Fibroblast of lung (primary cell): ENCODE data around the gene RAB20. TPM values are rescaled to one million over a fixed set of nuclear protein-coding genes. Genes with fewer than 3 reads are reported as not detected.

ENCODE experiments used
- DNase-seq, 2 donors: peaks; one replicate each; pipeline versions ENCODE4 v3.0.0 to v3.0.0-alpha.2; 2010; ENCODE audit warnings: low read depth in 2 of 2
- H2AFZ ChIP-seq: 2 replicates; pipeline ENCODE4 v1.5.1; 2012; ENCODE audit warnings: low read length, control low read depth, inconsistent platforms
- H3K27ac ChIP-seq: 2 replicates; pipeline ENCODE4 v1.5.1; 2011; ENCODE audit warnings: low read length, control low read depth; ENCODE audit not compliant: insufficient read depth
- H3K27me3 ChIP-seq: 2 replicates; pipeline ENCODE4 v1.5.1; 2011; ENCODE audit warnings: mild to moderate bottlenecking, low read length; ENCODE audit not compliant: control insufficient read depth, insufficient read depth
- H3K36me3 ChIP-seq: 2 replicates; pipeline ENCODE4 v1.5.1; 2011; ENCODE audit warnings: low read length; ENCODE audit not compliant: control insufficient read depth, insufficient read depth
- H3K4me1 ChIP-seq: 2 replicates; pipeline ENCODE4 v1.5.1; 2011; ENCODE audit warnings: low read length; ENCODE audit not compliant: control insufficient read depth, insufficient read depth; ENCODE audit errors: extremely low read depth
- H3K4me2 ChIP-seq: 2 replicates; pipeline ENCODE4 v1.5.1; 2011; ENCODE audit warnings: low read length, control low read depth; ENCODE audit not compliant: insufficient read depth; ENCODE audit errors: extremely low read depth
- H3K4me3 ChIP-seq, 4 experiments: fragments of 200-600 bp in 1 of 4; sonication (generic) in 1 of 4; replicated peaks in 1 of 4; 2 replicates each; pipeline ENCODE4 v1.5.1; 2011 to 2016; ENCODE audit warnings: low read length in 4 of 4, low read depth in 3 of 4, mild to moderate bottlenecking in 3 of 4, control low read depth in 2 of 4, inconsistent platforms in 1 of 4, mixed read lengths in 1 of 4; ENCODE audit not compliant: insufficient read depth in 1 of 4; ENCODE audit errors: control extremely low read depth in 1 of 4
- H3K79me2 ChIP-seq: 2 replicates; pipeline ENCODE4 v1.5.1; 2012; ENCODE audit warnings: mild to moderate bottlenecking, low read length, inconsistent platforms; ENCODE audit not compliant: control insufficient read depth, insufficient read depth
- H3K9ac ChIP-seq: 2 replicates; pipeline ENCODE4 v1.5.1; 2011; ENCODE audit warnings: mild to moderate bottlenecking, low read length, control low read depth; ENCODE audit not compliant: insufficient read depth
- H3K9me3 ChIP-seq: 2 replicates; pipeline ENCODE4 v1.5.1; 2012; ENCODE audit warnings: low read depth, low read length; ENCODE audit not compliant: control insufficient read depth, insufficient read depth
- H4K20me1 ChIP-seq: 2 replicates; pipeline ENCODE4 v1.5.1; 2011; ENCODE audit warnings: low read length; ENCODE audit not compliant: control insufficient read depth, insufficient read depth; ENCODE audit errors: extremely low read depth
- EZH2 ChIP-seq: IDR thresholded peaks from 2 replicates; pipeline ENCODE4 v1.5.1; 2012; ENCODE audit warnings: low read length, control low read depth, mild to moderate bottlenecking; ENCODE audit errors: missing control alignments
- polyA plus RNA-seq, 2 donors: library from polyadenylated mRNA; depleted of rRNA in 1 of 2; stranded (reverse) in 1 of 2; unstranded in 1 of 2; fragments of >200 nt; gene quantifications; 2 replicates each; pipeline ENCODE4 v1.2.1, GENCODE V29; 2011 to 2012; ENCODE audit warnings: missing spikeins in 1 of 2
- total RNA-seq: library from RNA; depleted of rRNA; stranded (reverse); fragments of >200 nt; gene quantifications from 2 replicates; pipeline ENCODE4 v1.2.1, GENCODE V29; 2014
- TF ChIP-seq, protein P1 (sequence below), 2 donors: IDR thresholded peaks in 1 of 2; conservative IDR thresholded peaks in 1 of 2; 1 replicate in 1 of 2; 2 replicates in 1 of 2; pipeline ENCODE4 v1.5.1; 2011 to 2012; ENCODE audit warnings: low read length in 2 of 2, control low read depth in 1 of 2, inconsistent platforms in 1 of 2, low read depth in 1 of 2, mild to moderate bottlenecking in 1 of 2

RAB20 gene
- total and polyA plus RNA-seq, 2 donors (not counting 1 experiment from before 2014, with no cell fraction given) = 3.5 to 4.3 TPM

DNA sequence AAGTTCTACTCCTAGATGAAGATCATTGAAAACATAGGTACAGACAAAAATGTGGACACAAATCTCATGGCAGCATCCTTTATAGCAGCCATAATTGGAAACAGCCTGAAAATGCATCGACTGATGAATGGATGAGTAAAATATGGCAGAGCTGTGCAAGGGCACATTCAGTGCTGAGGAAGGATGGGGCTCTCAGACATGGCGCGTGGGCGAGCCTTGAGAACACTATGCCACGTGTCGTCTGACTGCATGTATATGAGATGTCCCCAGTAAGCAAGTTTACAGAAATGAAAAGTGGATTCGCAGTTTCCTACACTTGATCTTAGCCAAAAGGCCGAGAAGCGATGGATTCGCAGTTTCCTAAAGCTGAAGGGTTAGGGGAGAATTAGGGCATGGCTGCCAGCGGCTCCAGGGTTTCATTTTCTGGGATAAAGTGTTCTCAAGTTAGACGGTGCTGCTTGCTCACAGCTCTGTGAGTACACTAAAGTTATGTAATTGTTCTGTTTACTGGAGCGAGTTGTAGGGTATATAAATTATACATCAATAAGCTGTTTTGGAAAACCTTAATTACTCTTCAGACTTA, 78.0 kb downstream of the RAB20 start:
- no peaks in the 10 kb centered on the region for H3K27me3 ChIP-seq
- H3K4me1 ChIP-seq = no peaks in the 10 kb centered on the region
- TF ChIP-seq, protein P1, sequence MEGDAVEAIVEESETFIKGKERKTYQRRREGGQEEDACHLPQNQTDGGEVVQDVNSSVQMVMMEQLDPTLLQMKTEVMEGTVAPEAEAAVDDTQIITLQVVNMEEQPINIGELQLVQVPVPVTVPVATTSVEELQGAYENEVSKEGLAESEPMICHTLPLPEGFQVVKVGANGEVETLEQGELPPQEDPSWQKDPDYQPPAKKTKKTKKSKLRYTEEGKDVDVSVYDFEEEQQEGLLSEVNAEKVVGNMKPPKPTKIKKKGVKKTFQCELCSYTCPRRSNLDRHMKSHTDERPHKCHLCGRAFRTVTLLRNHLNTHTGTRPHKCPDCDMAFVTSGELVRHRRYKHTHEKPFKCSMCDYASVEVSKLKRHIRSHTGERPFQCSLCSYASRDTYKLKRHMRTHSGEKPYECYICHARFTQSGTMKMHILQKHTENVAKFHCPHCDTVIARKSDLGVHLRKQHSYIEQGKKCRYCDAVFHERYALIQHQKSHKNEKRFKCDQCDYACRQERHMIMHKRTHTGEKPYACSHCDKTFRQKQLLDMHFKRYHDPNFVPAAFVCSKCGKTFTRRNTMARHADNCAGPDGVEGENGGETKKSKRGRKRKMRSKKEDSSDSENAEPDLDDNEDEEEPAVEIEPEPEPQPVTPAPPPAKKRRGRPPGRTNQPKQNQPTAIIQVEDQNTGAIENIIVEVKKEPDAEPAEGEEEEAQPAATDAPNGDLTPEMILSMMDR (conservative IDR thresholded peaks at IDR 0.05 in 1 of 2, IDR thresholded peaks at IDR 0.05 in 1 of 2; ENCODE audit: low read depth in 1 of 2, low read length in 2 of 2) = no peak
- TF ChIP-seq EZH2 = no peak
- no peak overlapping the region for H3K4me2 ChIP-seq
- no peak overlapping the region for H3K27ac ChIP-seq
- H2AFZ ChIP-seq = no peak overlapping the region
- no peak overlapping the region for H3K9ac ChIP-seq
- no peak overlapping the region for H3K4me3 ChIP-seq
- H3K9me3 ChIP-seq = no peaks in the 10 kb centered on the region
- no peaks in the 10 kb centered on the region for H4K20me1 ChIP-seq
- no peaks in the 10 kb centered on the region for H3K79me2 ChIP-seq
- DNase-seq = no peak
- H3K36me3 ChIP-seq = peaks cover 11% of the 10 kb centered on the region

DNA sequence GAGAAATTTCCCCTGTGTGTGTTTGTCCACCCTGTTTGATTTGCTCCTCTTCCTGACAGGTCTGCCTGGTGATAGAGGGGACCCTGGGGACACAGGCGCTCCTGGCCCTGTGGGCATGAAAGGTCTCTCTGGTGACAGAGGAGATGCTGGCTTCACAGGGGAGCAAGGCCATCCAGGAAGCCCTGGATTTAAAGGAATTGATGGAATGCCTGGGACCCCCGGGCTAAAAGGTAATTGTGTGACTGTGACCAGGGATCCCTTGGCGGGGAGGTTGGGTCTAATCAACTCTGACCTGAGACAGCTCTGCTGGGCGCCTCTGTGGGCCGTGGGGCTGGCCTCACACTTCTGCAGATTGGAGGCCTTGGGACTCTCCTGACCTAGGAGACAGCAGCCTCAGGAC, 81.4 kb downstream of the RAB20 start:
- Histone ChIP-seq H2AFZ (no peak overlapping the region), H3K4me3 (no peak overlapping the region), H3K4me1 (no peaks in the 10 kb centered on the region), H3K79me2 (no peaks in the 10 kb centered on the region), H3K4me2 (no peak overlapping the region), H3K36me3 (peaks cover 14% of the 10 kb centered on the region), H3K27ac (no peak overlapping the region), H3K27me3 (no peaks in the 10 kb centered on the region), H3K9ac (no peak overlapping the region), H3K9me3 (no peaks in the 10 kb centered on the region), H4K20me1 (no peaks in the 10 kb centered on the region)
- no peak for DNase-seq
- no peak for TF ChIP-seq EZH2
- TF ChIP-seq, protein P1 (conservative IDR thresholded peaks at IDR 0.05 in 1 of 2, IDR thresholded peaks at IDR 0.05 in 1 of 2; ENCODE audit: low read depth in 1 of 2, low read length in 2 of 2) = no peak

DNA sequence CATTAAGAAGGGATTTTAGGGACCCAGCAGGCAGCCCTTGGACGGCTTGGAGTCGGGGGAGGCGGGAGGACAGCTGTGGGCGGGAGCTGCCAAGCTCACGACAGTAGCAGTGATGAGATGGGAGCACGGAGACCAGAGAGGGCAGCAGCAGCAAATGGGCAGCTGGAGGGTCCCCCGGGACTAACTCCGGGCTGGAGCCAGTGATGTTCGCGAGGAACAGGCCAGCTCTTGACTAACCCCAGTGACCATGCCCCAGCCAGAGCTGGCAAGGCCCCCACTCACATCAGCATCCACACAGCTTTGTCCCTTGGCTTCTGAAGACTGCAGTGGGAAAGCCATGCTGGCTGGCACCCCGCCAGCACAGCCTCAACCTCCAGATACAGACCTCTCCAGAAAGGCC, 81.9 kb downstream of the RAB20 start:
- Histone ChIP-seq H3K27ac (no peak overlapping the region), H3K27me3 (no peaks in the 10 kb centered on the region), H3K36me3 (peaks cover 13% of the 10 kb centered on the region), H3K9ac (no peak overlapping the region), H3K4me1 (no peaks in the 10 kb centered on the region), H3K79me2 (no peaks in the 10 kb centered on the region), H4K20me1 (no peaks in the 10 kb centered on the region), H3K9me3 (no peaks in the 10 kb centered on the region), H3K4me2 (no peak overlapping the region), H3K4me3 (no peak overlapping the region), H2AFZ (no peak overlapping the region)
- DNase-seq = no peak
- no peak for TF ChIP-seq EZH2
- TF ChIP-seq, protein P1 (conservative IDR thresholded peaks at IDR 0.05 in 1 of 2, IDR thresholded peaks at IDR 0.05 in 1 of 2; ENCODE audit: low read depth in 1 of 2, low read length in 2 of 2) = no peak
